Sigmoid colon (tissue), 4 donors: ENCODE data around the gene DNAAF5.

ENCODE experiments used
- CTCF ChIP-seq, 4 experiments: fragments of 450-650 bp in 3 of 4; fragments of 200-600 bp in 1 of 4; IDR thresholded peaks; one replicate each; pipeline ENCODE4 v1.5.1; 2016 to 2019; ENCODE audit warnings: antibody characterized with exemption in 4 of 4, mild to moderate bottlenecking in 3 of 4, moderate library complexity in 2 of 4
- EP300 ChIP-seq, 4 donors: sonication (generic); formaldehyde crosslinking; IDR thresholded peaks; one replicate each; pipeline ENCODE4 v1.6.1; 2017; ENCODE audit warnings: antibody characterized with exemption in 4 of 4
- POLR2A ChIP-seq, 2 donors: fragments of 450-650 bp; IDR thresholded peaks; one replicate each; pipeline ENCODE4 v1.6.1; 2016; ENCODE audit warnings: antibody characterized with exemption in 2 of 2, mild to moderate bottlenecking in 2 of 2, moderate library complexity in 2 of 2
- POLR2AphosphoS5 ChIP-seq, 4 donors: sonication (generic); formaldehyde crosslinking; IDR thresholded peaks; one replicate each; pipeline ENCODE4 v1.6.1; 2017; ENCODE audit warnings: antibody characterized with exemption in 4 of 4

- TF ChIP-seq CTCF (IDR thresholded peaks at IDR 0.05): no peak
- no peak for TF ChIP-seq POLR2A (IDR thresholded peaks at IDR 0.05)
- TF ChIP-seq EP300 (IDR thresholded peaks at IDR 0.05): no peak
- no peak for TF ChIP-seq POLR2AphosphoS5 (IDR thresholded peaks at IDR 0.05)
Observed at GRCh38 chr7:741191-741671, 14.7 kb downstream of the DNAAF5 start.
